Testis (tissue), 2 donors: Measurements from ENCODE around the gene XYLB.

Experiments
- POLR2A ChIP-seq: fragments of 450-650 bp; IDR thresholded peaks from one replicate; pipeline ENCODE4 v1.6.1; 2017; ENCODE audit warnings: antibody characterized with exemption, mild to moderate bottlenecking, moderate library complexity
- TF ChIP-seq, protein P1 (sequence below), 3 experiments: fragments of 450-650 bp in 2 of 3; fragments of 200-600 bp in 1 of 3; sonication (generic) in 1 of 3; IDR thresholded peaks; one replicate each; pipeline ENCODE4 v1.5.1; 2016 to 2019; ENCODE audit warnings: antibody characterized with exemption in 3 of 3, mild to moderate bottlenecking in 2 of 3, moderate library complexity in 1 of 3

DNA sequence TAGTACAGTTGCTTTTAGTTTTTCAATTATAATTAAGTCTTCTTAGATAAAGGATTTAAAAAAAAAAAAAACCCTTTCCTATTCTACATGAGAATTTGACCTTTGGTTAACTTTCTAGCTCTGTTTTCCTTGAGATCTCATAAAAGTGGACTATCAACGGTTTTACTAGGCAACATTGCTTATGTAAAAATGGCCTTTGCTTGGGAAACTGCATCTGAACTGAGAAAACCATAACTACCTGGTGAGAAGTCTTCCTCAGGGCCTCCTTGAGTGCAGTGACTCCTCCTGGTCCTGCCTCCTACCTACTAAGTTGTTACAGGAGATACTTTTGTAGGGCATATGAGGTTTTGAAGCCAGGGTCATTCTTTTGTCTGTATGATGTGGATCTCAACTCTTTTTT lies 65.0 kb downstream of the XYLB start:
- TF ChIP-seq, protein P1, sequence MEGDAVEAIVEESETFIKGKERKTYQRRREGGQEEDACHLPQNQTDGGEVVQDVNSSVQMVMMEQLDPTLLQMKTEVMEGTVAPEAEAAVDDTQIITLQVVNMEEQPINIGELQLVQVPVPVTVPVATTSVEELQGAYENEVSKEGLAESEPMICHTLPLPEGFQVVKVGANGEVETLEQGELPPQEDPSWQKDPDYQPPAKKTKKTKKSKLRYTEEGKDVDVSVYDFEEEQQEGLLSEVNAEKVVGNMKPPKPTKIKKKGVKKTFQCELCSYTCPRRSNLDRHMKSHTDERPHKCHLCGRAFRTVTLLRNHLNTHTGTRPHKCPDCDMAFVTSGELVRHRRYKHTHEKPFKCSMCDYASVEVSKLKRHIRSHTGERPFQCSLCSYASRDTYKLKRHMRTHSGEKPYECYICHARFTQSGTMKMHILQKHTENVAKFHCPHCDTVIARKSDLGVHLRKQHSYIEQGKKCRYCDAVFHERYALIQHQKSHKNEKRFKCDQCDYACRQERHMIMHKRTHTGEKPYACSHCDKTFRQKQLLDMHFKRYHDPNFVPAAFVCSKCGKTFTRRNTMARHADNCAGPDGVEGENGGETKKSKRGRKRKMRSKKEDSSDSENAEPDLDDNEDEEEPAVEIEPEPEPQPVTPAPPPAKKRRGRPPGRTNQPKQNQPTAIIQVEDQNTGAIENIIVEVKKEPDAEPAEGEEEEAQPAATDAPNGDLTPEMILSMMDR (IDR thresholded peaks at IDR 0.05): no peak
- no peak for TF ChIP-seq POLR2A
